ENCODE measurements around the gene AOC3.
"Not testable (repeated sequence)": the region's sequence is repeated elsewhere in the genome, so short reads cannot be mapped to it uniquely, and the experiment has no call there.

AOC3 gene

DNA sequence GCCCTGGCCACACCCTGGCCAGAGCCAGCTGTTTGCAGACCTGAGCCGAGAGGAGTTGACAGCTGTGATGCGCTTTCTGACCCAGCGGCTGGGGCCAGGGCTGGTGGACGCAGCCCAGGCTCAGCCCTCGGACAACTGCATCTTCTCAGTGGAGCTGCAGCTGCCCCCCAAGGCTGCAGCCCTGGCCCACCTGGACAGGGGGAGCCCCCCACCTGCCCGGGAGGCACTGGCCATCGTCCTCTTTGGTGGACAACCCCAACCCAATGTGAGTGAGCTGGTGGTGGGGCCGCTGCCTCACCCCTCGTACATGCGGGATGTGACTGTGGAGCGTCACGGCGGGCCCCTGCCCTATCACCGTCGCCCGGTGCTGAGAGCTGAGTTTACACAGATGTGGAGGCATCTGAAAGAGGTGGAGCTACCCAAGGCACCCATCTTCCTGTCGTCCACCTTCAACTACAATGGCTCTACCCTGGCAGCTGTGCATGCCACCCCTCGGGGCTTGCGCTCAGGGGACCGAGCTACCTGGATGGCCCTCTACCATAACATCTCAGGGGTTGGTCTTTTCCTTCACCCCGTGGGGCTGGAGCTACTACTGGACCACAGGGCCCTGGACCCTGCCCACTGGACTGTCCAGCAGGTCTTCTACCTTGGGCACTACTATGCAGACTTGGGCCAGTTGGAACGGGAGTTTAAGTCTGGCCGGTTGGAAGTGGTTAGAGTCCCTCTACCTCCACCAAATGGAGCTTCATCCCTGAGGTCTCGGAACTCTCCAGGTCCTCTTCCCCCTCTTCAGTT lies 6.0 kb upstream of the AOC3 start:
- no peak for DNase-seq

DNA sequence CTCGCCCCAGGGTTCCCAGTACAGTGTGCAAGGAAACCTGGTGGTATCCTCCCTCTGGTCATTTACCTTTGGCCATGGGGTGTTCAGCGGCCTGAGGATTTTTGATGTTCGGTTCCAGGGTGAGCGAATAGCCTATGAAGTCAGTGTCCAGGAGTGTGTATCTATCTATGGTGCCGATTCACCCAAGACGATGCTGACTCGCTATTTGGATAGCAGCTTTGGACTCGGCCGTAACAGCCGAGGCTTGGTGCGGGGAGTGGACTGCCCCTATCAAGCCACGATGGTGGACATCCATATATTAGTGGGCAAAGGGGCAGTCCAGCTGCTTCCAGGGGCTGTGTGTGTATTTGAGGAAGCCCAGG lies 5.5 kb upstream of the AOC3 start:
- no peak for DNase-seq

DNA sequence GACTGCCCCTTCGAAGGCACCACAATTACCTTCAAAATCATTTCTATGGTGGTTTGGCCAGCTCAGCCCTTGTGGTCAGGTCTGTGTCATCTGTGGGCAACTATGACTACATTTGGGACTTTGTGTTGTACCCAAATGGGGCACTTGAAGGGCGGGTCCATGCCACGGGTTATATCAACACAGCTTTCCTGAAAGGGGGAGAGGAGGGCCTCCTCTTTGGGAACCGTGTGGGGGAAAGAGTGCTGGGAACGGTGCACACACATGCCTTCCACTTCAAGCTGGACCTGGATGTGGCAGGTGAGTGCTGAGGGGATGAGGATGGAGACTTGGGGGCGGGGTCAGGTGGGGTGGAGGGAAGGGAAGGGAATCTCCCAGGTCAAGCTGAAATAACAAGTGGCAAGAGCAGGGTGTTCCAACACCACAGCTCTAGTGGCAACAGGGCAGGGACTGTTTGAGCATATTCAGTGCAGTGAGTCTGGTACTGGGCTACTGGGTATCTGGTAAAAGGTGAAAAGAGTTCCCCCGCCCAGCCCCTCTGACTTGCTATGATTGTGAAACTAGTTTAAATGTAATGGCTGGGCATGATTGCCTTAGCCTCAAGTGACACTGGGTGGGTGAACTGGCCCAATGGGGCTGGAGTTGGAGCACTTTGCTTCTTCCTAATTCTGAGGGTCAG lies 4.9 kb upstream of the AOC3 start:
- DNase-seq = no peak

DNA sequence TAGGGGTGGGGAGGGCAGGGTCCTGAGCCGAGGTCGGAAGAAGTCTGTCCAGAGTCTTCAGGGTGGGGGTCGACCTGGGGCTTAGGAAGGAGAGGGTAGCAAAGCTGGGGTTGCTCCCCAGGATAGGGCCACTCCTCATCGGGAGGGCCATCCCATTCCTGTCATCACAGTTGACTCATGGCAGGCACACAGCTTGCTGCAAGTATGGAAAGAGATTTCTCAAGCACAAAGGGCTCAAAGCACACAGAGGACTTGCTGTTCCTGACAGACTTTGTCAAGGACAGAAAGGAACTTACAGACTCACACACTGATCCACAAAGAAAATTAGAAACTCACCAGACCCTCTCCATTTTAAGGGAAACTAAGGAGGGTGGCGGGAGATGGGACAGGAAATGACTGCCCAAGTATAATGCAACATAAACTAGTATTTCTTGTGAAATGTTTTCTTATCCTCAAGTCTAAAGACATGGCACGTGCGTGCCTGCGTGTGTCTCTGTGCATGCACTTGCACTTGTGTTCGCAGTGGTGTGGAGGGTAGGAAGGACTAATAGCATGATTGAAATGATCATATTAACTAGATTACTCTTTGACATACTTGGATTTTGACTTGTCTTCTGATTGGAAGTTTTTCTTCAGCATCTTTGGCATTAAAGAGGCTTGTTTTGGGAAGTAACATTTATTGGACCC lies 4.3 kb upstream of the AOC3 start:
- DNase-seq = no peak

DNA sequence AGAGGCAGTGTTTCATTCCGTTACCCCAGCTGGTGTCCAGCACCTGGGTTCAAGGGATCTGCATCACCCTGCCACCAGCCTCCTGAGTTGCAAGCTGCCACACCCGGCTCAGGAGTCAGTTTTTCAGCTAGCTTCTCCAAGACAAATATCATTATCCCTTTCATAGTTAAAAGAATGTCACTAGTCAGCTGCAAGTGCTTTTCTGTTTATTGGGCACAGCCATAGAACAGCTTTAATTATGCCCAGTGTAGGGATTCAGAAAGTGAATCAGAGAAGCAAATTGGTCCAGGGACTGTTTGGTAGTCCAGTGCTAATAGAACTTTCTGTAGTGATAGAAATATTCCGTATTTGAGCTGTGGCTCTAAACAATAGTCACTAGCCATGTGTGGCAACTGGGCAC lies 2.9 kb upstream of the AOC3 start:
- no peak for DNase-seq

DNA sequence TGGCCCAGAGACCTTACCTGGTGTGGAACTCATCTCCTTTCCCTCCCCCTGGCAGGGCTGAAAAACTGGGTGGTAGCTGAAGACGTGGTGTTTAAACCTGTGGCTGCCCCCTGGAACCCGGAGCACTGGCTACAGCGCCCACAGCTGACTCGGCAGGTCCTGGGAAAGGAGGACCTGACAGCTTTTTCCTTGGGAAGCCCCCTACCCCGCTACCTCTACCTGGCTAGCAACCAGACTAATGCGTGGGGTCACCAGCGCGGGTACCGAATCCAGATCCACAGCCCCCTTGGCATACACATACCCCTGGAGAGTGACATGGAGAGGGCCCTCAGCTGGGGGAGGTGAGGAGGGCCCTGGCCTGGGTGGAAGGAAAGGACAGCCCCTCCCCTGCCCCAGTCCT lies 2.0 kb upstream of the AOC3 start:
- no peak for DNase-seq

DNA sequence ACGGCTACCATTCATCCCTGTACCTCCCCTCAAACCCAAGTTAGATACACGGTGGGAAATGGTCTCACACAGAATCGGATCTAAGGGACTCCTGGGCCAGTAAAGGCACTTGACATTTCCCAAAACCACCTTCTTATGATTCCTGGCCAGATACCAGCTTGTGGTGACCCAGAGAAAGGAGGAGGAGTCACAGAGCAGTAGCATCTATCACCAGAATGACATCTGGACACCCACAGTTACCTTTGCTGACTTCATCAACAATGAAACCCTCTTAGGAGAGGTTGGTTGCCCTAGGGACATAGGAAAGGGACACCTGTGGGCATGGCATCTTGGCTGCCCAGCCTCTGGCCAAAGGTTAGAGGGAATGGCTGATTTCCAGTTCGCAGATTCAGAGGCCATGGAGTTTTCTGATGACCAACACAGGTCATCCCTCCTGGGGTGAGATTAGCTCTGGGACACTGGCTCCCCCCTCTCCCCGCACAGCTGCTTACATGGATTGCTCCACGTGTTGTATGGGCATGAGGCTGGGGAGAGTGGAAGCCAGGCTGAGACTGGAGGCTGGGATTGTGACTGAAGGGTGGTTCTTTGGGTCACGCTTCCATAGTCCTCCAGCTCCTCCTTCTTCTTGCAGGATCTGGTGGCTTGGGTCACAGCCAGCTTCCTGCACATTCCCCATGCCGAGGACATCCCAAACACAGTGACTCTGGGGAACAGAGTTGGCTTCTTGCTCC lies 1.4 kb upstream of the AOC3 start:
- no peak for DNase-seq

DNA sequence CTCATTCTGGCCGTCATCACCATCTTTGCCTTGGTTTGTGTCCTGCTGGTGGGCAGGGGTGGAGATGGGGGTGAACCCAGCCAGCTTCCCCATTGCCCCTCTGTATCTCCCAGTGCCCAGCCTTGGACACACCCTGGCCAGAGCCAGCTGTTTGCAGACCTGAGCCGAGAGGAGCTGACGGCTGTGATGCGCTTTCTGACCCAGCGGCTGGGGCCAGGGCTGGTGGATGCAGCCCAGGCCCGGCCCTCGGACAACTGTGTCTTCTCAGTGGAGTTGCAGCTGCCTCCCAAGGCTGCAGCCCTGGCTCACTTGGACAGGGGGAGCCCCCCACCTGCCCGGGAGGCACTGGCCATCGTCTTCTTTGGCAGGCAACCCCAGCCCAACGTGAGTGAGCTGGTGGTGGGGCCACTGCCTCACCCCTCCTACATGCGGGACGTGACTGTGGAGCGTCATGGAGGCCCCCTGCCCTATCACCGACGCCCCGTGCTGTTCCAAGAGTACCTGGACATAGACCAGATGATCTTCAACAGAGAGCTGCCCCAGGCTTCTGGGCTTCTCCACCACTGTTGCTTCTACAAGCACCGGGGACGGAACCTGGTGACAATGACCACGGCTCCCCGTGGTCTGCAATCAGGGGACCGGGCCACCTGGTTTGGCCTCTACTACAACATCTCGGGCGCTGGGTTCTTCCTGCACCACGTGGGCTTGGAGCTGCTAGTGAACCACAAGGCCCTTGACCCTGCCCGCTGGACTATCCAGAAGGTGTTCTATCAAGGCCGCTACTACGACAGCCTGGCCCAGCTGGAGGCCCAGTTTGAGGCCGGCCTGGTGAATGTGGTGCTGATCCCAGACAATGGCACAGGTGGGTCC lies 607 bp downstream of the AOC3 start:
- not testable (repeated sequence) for DNase-seq

DNA sequence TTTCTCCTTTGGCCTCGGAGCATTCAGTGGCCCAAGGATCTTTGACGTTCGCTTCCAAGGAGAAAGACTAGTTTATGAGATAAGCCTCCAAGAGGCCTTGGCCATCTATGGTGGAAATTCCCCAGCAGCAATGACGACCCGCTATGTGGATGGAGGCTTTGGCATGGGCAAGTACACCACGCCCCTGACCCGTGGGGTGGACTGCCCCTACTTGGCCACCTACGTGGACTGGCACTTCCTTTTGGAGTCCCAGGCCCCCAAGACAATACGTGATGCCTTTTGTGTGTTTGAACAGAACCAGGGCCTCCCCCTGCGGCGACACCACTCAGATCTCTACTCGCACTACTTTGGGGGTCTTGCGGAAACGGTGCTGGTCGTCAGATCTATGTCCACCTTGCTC lies 1.4 kb downstream of the AOC3 start:
- DNase-seq = no peak

DNA sequence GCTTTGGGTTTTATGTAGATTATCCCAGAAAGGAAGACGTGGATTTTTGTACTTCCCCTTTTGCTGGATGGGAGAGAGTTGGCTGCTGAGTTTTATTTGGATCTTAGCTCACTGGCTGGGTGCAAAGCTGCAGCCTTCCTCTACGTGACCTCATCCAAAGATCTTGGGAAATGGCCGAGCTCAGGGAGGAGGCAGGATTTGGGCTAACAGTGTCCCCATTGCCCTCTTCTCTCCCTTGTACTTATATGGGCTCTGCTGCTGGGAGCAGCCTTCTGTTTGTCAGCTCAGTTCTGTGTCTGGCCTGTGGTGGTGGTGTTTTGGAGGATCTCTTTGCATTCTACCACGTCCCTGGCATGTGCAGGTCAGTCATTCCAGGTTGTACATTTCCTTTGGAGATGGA lies 2.0 kb downstream of the AOC3 start:
- DNase-seq = no peak

DNA sequence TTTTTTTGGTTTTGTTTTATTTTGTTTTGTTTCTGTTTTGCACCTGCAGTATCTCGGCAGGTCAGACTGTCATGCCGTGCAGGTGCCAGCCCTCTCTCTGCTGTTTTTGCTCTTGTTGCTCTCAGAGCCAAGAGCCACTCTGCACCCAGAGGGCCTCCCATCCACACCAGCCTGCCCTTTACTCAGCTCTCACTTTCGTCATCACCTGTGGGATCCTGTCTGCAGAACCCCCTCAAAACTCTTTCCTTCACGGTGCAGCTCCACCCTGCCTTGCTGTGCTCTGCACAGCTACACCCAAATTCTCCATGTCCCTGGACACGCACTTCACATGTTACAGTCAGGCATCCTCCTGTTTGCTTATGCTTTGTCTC lies 2.6 kb downstream of the AOC3 start:
- DNase-seq = no peak

DNA sequence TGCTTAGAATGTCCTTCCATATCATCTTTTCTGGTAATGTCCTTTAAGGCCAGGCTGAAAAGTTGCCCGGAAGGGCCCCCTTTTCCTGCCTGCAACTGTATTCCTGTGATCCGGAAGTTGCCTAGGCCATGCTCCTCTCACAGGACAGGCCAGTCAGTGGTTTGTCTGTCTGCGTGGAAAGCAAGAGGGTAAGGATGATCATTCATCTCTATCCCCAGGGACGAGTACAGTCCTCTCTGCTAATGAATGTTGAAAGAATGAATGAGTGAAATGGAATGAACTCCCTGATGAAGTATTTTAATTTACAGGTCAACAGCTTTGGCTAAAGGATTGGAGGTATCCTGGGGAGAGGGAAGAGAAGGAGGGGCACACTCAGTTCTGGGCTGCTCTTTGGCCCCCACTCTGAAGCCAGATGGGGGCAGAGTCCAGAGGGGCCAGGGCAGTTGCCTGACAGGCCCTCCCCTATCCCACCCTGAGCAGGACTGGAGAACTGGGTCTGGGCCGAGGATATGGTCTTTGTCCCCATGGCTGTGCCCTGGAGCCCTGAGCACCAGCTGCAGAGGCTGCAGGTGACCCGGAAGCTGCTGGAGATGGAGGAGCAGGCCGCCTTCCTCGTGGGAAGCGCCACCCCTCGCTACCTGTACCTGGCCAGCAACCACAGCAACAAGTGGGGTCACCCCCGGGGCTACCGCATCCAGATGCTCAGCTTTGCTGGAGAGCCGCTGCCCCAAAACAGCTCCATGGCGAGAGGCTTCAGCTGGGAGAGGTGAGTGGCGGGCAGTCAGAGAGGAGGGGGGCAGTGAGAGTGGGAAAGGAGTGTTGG lies 3.2 kb downstream of the AOC3 start:
- DNase-seq = no peak

DNA sequence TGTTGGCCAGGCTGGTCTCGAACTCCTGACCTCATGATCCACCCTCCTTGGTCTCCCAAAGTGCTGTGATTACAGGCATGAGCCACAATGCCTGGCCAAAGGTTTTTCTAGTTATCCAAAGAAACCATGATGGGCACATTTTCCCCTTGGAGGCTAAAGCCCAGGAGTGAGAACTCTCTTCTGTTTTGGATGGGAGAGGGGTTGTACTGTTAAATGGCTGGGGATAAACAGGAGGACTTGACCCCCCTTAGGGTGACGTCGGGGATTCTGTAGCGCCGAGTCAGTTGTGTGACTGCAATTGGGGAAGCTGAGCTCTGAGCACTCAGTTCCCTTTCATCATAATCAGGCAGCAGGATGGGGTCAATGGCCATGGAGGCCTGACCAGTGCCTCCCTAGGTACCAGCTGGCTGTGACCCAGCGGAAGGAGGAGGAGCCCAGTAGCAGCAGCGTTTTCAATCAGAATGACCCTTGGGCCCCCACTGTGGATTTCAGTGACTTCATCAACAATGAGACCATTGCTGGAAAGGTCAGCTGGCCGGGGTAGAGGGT lies 4.1 kb downstream of the AOC3 start:
- DNase-seq = no peak

DNA sequence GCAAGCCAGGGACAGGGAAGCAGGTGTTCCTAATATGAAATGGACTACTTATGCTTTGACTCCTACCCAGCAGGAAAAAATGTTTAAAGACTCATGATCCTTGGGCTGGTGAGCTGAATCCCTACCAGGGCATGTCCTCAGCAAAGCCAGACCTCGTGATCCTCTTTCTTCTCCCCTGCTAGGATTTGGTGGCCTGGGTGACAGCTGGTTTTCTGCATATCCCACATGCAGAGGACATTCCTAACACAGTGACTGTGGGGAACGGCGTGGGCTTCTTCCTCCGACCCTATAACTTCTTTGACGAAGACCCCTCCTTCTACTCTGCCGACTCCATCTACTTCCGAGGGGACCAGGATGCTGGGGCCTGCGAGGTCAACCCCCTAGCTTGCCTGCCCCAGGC lies 5.1 kb downstream of the AOC3 start:
- DNase-seq = not testable (repeated sequence)

DNA sequence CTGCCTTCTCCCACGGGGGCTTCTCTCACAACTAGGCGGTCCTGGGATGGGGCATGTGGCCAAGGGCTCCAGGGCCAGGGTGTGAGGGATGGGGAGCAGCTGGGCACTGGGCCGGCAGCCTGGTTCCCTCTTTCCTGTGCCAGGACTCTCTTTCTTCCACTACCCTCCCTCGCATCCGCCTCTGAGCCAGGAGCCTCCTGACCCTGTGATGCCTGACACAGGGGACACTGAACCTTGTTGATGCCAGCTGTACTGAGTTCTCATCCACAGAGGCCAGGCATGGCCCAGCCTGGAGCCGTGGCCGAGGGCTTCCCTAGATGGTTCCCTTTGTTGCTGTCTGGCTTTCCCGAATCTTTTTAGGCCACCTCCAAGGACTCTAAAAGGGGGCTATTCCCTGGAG lies 5.5 kb downstream of the AOC3 start:
- not testable (repeated sequence) for DNase-seq

DNA sequence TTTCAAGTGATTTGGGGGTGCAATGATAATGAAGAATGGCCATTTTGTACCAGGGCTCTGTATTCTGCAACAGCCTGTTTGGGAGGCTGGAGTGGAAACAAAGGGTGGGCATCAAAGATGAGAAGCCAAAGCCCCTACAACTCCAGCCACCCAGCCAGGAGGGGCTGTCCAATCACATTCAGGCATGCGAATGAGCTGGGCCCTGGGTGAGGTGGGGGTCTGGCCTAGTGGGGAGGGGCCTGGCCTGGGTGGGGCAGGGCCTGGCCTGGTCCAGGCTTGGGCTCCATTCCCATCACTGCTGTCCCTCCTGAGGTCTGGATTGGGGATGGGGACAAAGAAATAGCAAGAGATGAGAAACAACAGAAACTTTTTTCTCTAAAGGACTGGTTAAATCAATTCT lies 6.4 kb downstream of the AOC3 start:
- DNase-seq = no peak

DNA sequence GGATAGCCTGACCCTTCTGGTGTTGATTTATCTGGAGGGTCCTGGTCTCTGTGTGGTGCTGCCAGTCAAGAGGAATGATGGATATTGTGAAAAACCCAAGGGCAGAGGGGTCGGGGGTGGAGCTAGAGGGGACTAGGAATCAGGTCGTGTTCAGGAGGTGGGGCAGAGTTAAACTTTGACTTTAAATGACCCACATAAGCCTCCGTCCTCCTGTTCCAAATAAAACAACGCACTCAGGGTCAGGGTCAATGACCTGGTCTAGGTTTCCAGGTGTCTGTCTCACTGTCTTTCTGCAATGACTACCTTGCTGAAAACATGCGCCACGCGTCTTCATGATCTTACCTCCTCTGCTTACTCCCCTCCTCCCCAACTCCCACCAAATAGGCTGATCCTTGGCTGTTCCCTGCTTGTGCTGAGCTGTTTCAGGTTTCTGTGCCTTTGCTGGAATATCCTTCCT lies 14.7 kb downstream of the AOC3 start:
- DNase-seq = no peak

DNA sequence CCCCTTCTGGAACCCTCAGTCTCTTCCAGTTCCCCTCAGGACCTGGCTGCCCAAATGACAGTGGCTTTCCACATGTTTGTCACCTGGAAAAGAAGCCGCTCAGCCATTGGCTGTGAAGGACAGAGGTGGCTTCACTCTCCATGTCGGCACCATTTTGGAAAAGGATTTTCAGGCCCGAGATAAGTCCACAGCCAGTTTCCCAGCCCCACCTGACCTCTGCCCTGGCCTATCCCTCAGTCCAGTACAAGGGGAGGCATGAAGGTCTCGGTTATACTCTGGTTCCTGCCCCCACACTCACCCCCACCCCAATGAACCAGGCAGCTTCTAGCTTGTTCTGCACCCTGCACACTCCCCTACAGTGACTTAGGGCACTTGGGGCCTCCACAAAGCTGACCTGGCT lies 15.2 kb downstream of the AOC3 start:
- no peak for DNase-seq

DNA sequence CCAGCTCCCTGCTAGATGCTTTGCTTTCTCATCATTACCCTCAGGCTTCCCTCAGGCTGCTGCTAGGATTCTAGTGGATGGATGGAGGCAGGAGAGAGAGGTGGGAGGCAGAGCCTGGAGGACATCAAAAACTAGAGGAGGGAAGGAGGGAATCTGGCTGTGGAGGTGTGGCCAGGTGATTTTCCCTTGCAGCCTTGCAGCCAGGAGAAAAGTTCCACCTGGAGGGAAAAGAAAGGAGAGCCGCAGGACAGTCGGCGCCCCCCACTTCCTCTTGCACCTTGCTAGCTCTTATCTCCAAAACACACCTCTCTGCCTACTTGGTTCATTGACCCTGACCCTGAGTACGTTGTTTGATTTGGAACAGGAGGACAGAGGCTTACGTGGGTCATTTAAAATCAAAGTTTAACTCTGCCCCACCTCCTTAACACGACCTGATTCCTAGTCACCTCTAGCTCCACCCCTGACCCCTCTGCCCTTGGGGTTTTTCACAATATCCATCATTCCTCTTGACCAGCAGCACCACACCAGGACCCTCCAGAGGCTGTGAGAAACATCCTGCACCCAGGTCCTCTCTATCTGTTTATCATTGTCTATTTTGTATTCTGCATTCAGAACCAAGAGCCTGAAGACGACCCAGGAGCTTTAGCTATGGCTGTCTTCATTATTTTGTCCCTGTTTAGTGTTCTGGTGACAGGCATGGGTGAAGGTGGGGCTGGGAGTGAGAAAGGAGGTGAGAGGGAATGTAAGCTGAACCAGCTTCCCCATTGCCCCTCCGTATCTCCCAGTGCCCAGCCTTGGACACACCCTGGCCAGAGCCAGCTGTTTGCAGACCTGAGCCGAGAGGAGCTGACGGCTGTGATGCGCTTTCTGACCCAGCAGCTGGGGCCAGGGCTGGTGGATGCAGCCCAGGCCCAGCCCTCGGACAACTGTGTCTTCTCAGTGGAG lies 15.9 kb downstream of the AOC3 start:
- no peak for DNase-seq

DNA sequence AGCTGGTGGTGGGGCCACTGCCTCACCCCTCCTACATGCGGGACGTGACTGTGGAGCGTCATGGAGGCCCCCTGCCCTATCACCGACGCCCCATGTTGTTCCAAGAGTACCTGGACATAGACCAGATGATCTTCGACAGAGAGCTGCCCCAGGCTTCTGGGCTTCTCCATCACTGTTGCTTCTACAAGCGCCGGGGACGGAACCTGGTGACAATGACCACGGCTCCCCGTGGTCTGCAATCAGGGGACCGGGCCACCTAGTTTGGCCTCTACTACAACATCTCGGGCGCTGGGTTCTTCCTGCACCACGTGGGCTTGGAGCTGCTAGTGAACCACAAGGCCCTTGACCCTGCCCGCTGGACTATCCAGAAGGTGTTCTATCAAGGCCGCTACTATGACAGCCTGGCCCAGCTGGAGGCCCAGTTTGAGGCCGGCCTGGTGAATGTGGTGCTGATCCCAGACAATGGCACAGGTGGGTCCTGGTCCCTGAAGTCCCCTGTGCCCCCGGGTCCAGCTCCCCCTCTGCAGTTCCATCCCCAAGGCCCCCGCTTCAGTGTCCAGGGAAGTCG lies 16.8 kb downstream of the AOC3 start:
- not testable (repeated sequence) for DNase-seq

Measured in CD4-positive, alpha-beta T cell treated with Interleukin-10 for 1 hour (primary cell).